IPS-20b (cell line): ENCODE measurements around the gene ANKS1B.
"Not testable (repeated sequence)": the region's sequence is repeated elsewhere in the genome, so short reads cannot be mapped to it uniquely, and the experiment has no call there.

Experiments used
- H3K27ac ChIP-seq: one replicate; pipeline ENCODE4 v1.5.1; 2013; ENCODE audit warnings: low read length
- H3K27me3 ChIP-seq: 2 replicates; pipeline ENCODE4 v1.6.1; 2013; ENCODE audit warnings: mild to moderate bottlenecking, low read length, inconsistent platforms; ENCODE audit not compliant: insufficient read depth
- H3K36me3 ChIP-seq: 2 replicates; pipeline ENCODE4 v1.6.1; 2013; ENCODE audit warnings: low read depth, mild to moderate bottlenecking, inconsistent platforms, low read length, moderate library complexity; ENCODE audit not compliant: insufficient read depth
- H3K4me1 ChIP-seq: 2 replicates; pipeline ENCODE4 v1.6.1; 2013; ENCODE audit warnings: mild to moderate bottlenecking, control low read depth, inconsistent platforms, low read length, moderate library complexity; ENCODE audit not compliant: insufficient read depth
- H3K4me3 ChIP-seq: 2 replicates; pipeline ENCODE4 v1.5.1; 2013; ENCODE audit warnings: mild to moderate bottlenecking, low read length, inconsistent platforms
- H3K9ac ChIP-seq: 2 replicates; pipeline ENCODE4 v1.6.1; 2013; ENCODE audit warnings: low read depth, mild to moderate bottlenecking, inconsistent platforms, low read length, moderate library complexity
- H3K9me3 ChIP-seq: 2 replicates; pipeline ENCODE4 v1.6.1; 2013; ENCODE audit warnings: mild to moderate bottlenecking, low read depth, low read length, inconsistent platforms; ENCODE audit not compliant: insufficient read depth

Gene ANKS1B

GRCh38 chr12:99847936-99848335 is 136.8 kb downstream of the ANKS1B start:
- no peaks in the 10 kb centered on the region for H3K27me3 ChIP-seq
- H3K4me3 ChIP-seq, result no peak overlapping the region
- no peaks in the 10 kb centered on the region for H3K9me3 ChIP-seq
- no peaks in the 10 kb centered on the region for H3K36me3 ChIP-seq
- no peaks in the 10 kb centered on the region for H3K4me1 ChIP-seq
- H3K9ac ChIP-seq, result no peak overlapping the region
- no peak overlapping the region for H3K27ac ChIP-seq

GRCh38 chr12:99834710-99835109 is 150.0 kb downstream of the ANKS1B start:
- H3K4me3 ChIP-seq, result no peak overlapping the region
- no peaks in the 10 kb centered on the region for H3K27me3 ChIP-seq

GRCh38 chr12:99833397-99833796 is 151.3 kb downstream of the ANKS1B start:
- no peak overlapping the region for H3K4me3 ChIP-seq
- H3K9ac ChIP-seq, result no peak overlapping the region
- H3K4me1 ChIP-seq, result no peaks in the 10 kb centered on the region
- no peaks in the 10 kb centered on the region for H3K36me3 ChIP-seq
- H3K27me3 ChIP-seq, result no peaks in the 10 kb centered on the region
- H3K27ac ChIP-seq, result no peak overlapping the region
- no peaks in the 10 kb centered on the region for H3K9me3 ChIP-seq

More at GRCh38 chr12:99834710-99835109, 150.0 kb downstream of the ANKS1B start:
- Histone ChIP-seq H3K4me1 (no peaks in the 10 kb centered on the region), H3K27ac (no peak overlapping the region), H3K9ac (no peak overlapping the region), H3K9me3 (no peaks in the 10 kb centered on the region), H3K36me3 (no peaks in the 10 kb centered on the region)

GRCh38 chr12:99824900-99825542 is 159.7 kb downstream of the ANKS1B start:
- no peaks in the 10 kb centered on the region for H3K27me3 ChIP-seq
- no peak overlapping the region for H3K4me3 ChIP-seq
- H3K27ac ChIP-seq, result no peak overlapping the region
- H3K4me1 ChIP-seq, result no peaks in the 10 kb centered on the region
- H3K9ac ChIP-seq, result no peak overlapping the region
- no peaks in the 10 kb centered on the region for H3K9me3 ChIP-seq
- H3K36me3 ChIP-seq, result no peaks in the 10 kb centered on the region

GRCh38 chr12:99822273-99822672 is 162.5 kb downstream of the ANKS1B start:
- H3K9ac ChIP-seq, result no peak overlapping the region
- no peaks in the 10 kb centered on the region for H3K9me3 ChIP-seq
- no peaks in the 10 kb centered on the region for H3K36me3 ChIP-seq
- H3K27ac ChIP-seq, result no peak overlapping the region
- no peaks in the 10 kb centered on the region for H3K4me1 ChIP-seq
- H3K4me3 ChIP-seq, result no peak overlapping the region
- H3K27me3 ChIP-seq, result no peaks in the 10 kb centered on the region

- Histone ChIP-seq H3K4me3 (no peak overlapping the region), H3K27ac (no peak overlapping the region), H3K36me3 (no peaks in the 10 kb centered on the region), H3K9ac (no peak overlapping the region), H3K27me3 (no peaks in the 10 kb centered on the region; the same call in 1 of the 2 replicates), H3K9me3 (no peaks in the 10 kb centered on the region), H3K4me1 (no peaks in the 10 kb centered on the region; the same call in 1 of the 2 replicates)
These were observed 173.8 kb downstream of the ANKS1B start for GRCh38 chr12:99810718-99811593.

- Histone ChIP-seq H3K9me3 (no peaks in the 10 kb centered on the region), H3K27ac (no peak overlapping the region), H3K9ac (no peak overlapping the region), H3K36me3 (no peaks in the 10 kb centered on the region), H3K4me3 (no peak overlapping the region), H3K4me1 (no peaks in the 10 kb centered on the region; the same call in 1 of the 2 replicates), H3K27me3 (no peaks in the 10 kb centered on the region; the same call in 1 of the 2 replicates)
These were observed 174.8 kb downstream of the ANKS1B start for GRCh38 chr12:99809909-99810308.

GRCh38 chr12:99806304-99806703 is 178.4 kb downstream of the ANKS1B start:
- Histone ChIP-seq H3K4me3 (no peak overlapping the region), H3K4me1 (no peaks in the 10 kb centered on the region), H3K36me3 (no peaks in the 10 kb centered on the region), H3K9me3 (no peaks in the 10 kb centered on the region), H3K27ac (no peak overlapping the region), H3K9ac (no peak overlapping the region), H3K27me3 (no peaks in the 10 kb centered on the region)

GRCh38 chr12:99804715-99805114 is 180.0 kb downstream of the ANKS1B start:
- Histone ChIP-seq H3K9ac (no peak overlapping the region), H3K27ac (no peak overlapping the region), H3K36me3 (no peaks in the 10 kb centered on the region), H3K4me1 (no peaks in the 10 kb centered on the region), H3K9me3 (no peaks in the 10 kb centered on the region), H3K27me3 (no peaks in the 10 kb centered on the region), H3K4me3 (no peak overlapping the region)

GRCh38 chr12:99800605-99801004 is 184.1 kb downstream of the ANKS1B start:
- Histone ChIP-seq H3K27me3 (no peaks in the 10 kb centered on the region), H3K4me1 (no peaks in the 10 kb centered on the region), H3K27ac (no peak overlapping the region)

GRCh38 chr12:99797931-99798330 is 186.8 kb downstream of the ANKS1B start:
- H3K4me3 ChIP-seq, H3K4me1 ChIP-seq, H3K9ac ChIP-seq, H3K27me3 ChIP-seq, H3K36me3 ChIP-seq, H3K27ac ChIP-seq, H3K9me3 ChIP-seq: not testable (repeated sequence)

More at GRCh38 chr12:99800605-99801004, 184.1 kb downstream of the ANKS1B start:
- H3K4me3 ChIP-seq, result no peak overlapping the region
- H3K9me3 ChIP-seq, result no peaks in the 10 kb centered on the region
- H3K9ac ChIP-seq, result no peak overlapping the region
- H3K36me3 ChIP-seq, result no peaks in the 10 kb centered on the region

- Histone ChIP-seq H3K4me1 (no peaks in the 10 kb centered on the region), H3K9ac (no peak overlapping the region), H3K27me3 (no peaks in the 10 kb centered on the region)
These were observed 201.3 kb downstream of the ANKS1B start for GRCh38 chr12:99783421-99783820.

More at GRCh38 chr12:99783421-99783820, 201.3 kb downstream of the ANKS1B start:
- no peaks in the 10 kb centered on the region for H3K9me3 ChIP-seq
- no peaks in the 10 kb centered on the region for H3K36me3 ChIP-seq
- no peak overlapping the region for H3K4me3 ChIP-seq
- H3K27ac ChIP-seq, result no peak overlapping the region
